Heart right ventricle (tissue), 16 donors: Measurements from ENCODE around the gene POLR1F. TPM values are rescaled to one million over a fixed set of nuclear protein-coding genes. Genes with fewer than 3 reads are reported as not detected.

Experiments
- ATAC-seq, 8 donors: fragments of 200-7000 bp; cut with Tn5 transposase; one replicate each; pipeline ENCODE4 v1.9.1; 2020; ENCODE audit warnings: mild to moderate bottlenecking in 8 of 8, moderate library complexity in 8 of 8, moderate number of reproducible peaks in 1 of 8
- DNase-seq, 2 donors: peaks; one replicate each; pipeline ENCODE4 v3.0.0-alpha.2; 2020
- H3K27ac ChIP-seq, 10 donors: fragments of 200-600 bp; sonication (generic) in 2 of 10; one replicate each; pipeline versions ENCODE4 v1.5.0 to v1.8.0; 2020 to 2022; ENCODE audit warnings: mild to moderate bottlenecking in 3 of 10
- H3K27me3 ChIP-seq, 7 donors: fragments of 200-600 bp; one replicate each; pipeline ENCODE4 v1.8.0; 2021 to 2022; ENCODE audit warnings: mild to moderate bottlenecking in 2 of 7
- H3K36me3 ChIP-seq, 9 donors: fragments of 200-600 bp; sonication (generic) in 1 of 9; one replicate each; pipeline versions ENCODE4 v1.5.0 to v1.8.0; 2020 to 2022; ENCODE audit warnings: mild to moderate bottlenecking in 2 of 9
- H3K4me1 ChIP-seq, 9 donors: fragments of 200-600 bp; sonication (generic) in 1 of 9; one replicate each; pipeline versions ENCODE4 v1.5.0 to v1.8.0; 2020 to 2022; ENCODE audit warnings: mild to moderate bottlenecking in 4 of 9
- H3K4me3 ChIP-seq, 10 donors: fragments of 200-600 bp; sonication (generic) in 2 of 10; one replicate each; pipeline versions ENCODE4 v1.5.0 to v1.8.0; 2020 to 2022; ENCODE audit warnings: mild to moderate bottlenecking in 7 of 10, moderate library complexity in 2 of 10
- H3K9me3 ChIP-seq, 11 donors: fragments of 200-600 bp in 10 of 11; sonication (generic) in 2 of 11; one replicate each; pipeline versions ENCODE4 v1.5.0 to v1.8.0; 2013 to 2022; ENCODE audit warnings: mild to moderate bottlenecking in 2 of 11, control low read depth in 1 of 11, moderate library complexity in 1 of 11
- CTCF ChIP-seq, 9 donors: fragments of 200-600 bp; sonication (generic) in 2 of 9; IDR thresholded peaks; one replicate each; pipeline versions ENCODE4 v1.5.0 to v1.8.0; 2021 to 2022; ENCODE audit warnings: antibody characterized with exemption in 9 of 9, mild to moderate bottlenecking in 5 of 9, moderate library complexity in 1 of 9
- WGBS, 2 donors: extraction: QIAGEN DNeasy Blood & Tissue Kit; methylation state at CpG; one replicate each; pipeline ENCODE4 v1.1.7; 2013; ENCODE audit warnings: inconsistent platforms in 1 of 2; 5-methylcytosine and 5-hydroxymethylcytosine counted together
- intact Hi-C, 10 donors: fragments of 100-400 bp; cut with DNase I; formaldehyde crosslinking; loops; one replicate each; pipeline versions ENCODE4 v1.11.1 to v1.14.2; 2022
- microRNA-seq, 2 donors: library from miRNA; unstranded; fragments of <30 nt; microRNA quantifications; one replicate each; pipeline ENCODE4 v1.2.0, GENCODE V29; 2021
- polyA plus RNA-seq, 2 donors: library from polyadenylated mRNA; stranded (reverse); fragments of 200-250 nt; gene quantifications; one replicate each; pipeline ENCODE4 v1.2.3, GENCODE V29; 2013
- total RNA-seq, 10 donors: library from RNA; stranded (reverse); fragmentation: NEBNext Ultra II Directional in 3 of 10; extraction: Animal tissue kit (Norgen Biotek cat#: 25700) in 3 of 10; gene quantifications; one replicate each; pipeline versions ENCODE4 v1.2.1 to v1.2.4, GENCODE V29; 2021 to 2023
- donor health status: Arrhythmogenic right ventricular cardiomyopathy.
- donor health status: ischemic (EF 13 %, LVEDD 7.1; RV severe dilation, severe dysfunction).
- donor health status: healthy with polysubstance abuse.
- donor health status: DM: no; HTN: yes; CAD: no.
- donor health status: DM: no; HTN: no; CAD: no.
- donor health status: ischemic (EF 25% LVEDD 6.9; RV normal size, moderate dysfunction).
- donor health status: ischemic (EF 25% LVEDD 5.7; RV mildly dilated, moderate dysfunction).
- donor health status: healthy.
- donor health status: DM: yes; HTN: yes; CAD: no.
- donor health status: Ischemic cardiomyopathy.
- donor health status: ischemic (EF 35%, LVEDD 5.7; RV mildly dilated, moderate dysfunction).
- donor health status: nonischemic (EF 11% LVEDD 7.7; RV severe dilation, severe dysfunction).
- donor health status: DM: yes; HTN: yes; CAD: no.
- donor health status: PGD.
- donor health status: ischemic (EF 29% LVEDD 5.4; RV normal size, mild dysfunction).
- donor health status: nonischemic (EF 23%, LVEDD 6.1; RV moderate dilation, normal function).

Gene POLR1F
- total and polyA plus RNA-seq, 12 donors: 5.1 to 10.9 (median 8.4) TPM

- 5 to 7% methylated on average over 1 of the region's 1 CpG for WGBS, 2 donors
- intact Hi-C loops: loop anchor here in 4 of 10 donors (5.0 to 10.0 kb wide), 3 partner anchors 541 to 1313 kb away; no protein-coding TSS in a partner anchor
- ATAC-seq: no peak
- DNase-seq: no peak
- H3K36me3 ChIP-seq: no peaks in the 10 kb centered on the region
- no peak overlapping the region for H3K27ac ChIP-seq
- no peaks in the 10 kb centered on the region for H3K4me1 ChIP-seq
- H3K9me3 ChIP-seq: no peaks in the 10 kb centered on the region
- peak in 8 of 9 donors; percentile 42 to 70 (median 65) for TF ChIP-seq CTCF (IDR thresholded peaks at IDR 0.05)
- no peak overlapping the region for H3K4me3 ChIP-seq
- H3K27me3 ChIP-seq: peaks cover 0 to 4% (median 0%) of the 10 kb centered on the region in 7 donors
Measured at GRCh38 chr7:19665399-19666008, 43.3 kb downstream of the POLR1F start.

- Histone ChIP-seq H3K9me3 (no peaks in the 10 kb centered on the region), H3K27me3 (peaks cover 0 to 4% (median 0%) of the 10 kb centered on the region in 7 donors), H3K27ac (no peak overlapping the region), H3K36me3 (no peaks in the 10 kb centered on the region), H3K4me1 (no peaks in the 10 kb centered on the region), H3K4me3 (no peak overlapping the region)
- intact Hi-C loops: loop anchor here in 5 of 10 donors (5.0 to 10.0 kb wide), 3 partner anchors 539 to 1309 kb away; no protein-coding TSS in a partner anchor
- 44 to 53% methylated on average over 4 of the region's 4 CpGs for WGBS, 2 donors
- DNase-seq: no peak
- no peak for TF ChIP-seq CTCF (IDR thresholded peaks at IDR 0.05)
- no peak for ATAC-seq
Measured at GRCh38 chr7:19663816-19664462, 44.9 kb downstream of the POLR1F start.

GRCh38 chr7:19648791-19649190 is 60.0 kb downstream of the POLR1F start:
- Histone ChIP-seq H3K27ac (no peak overlapping the region), H3K9me3 (peaks cover 0 to 52% (median 11%) of the 10 kb centered on the region in 11 donors), H3K4me1 (no peaks in the 10 kb centered on the region), H3K36me3 (no peaks in the 10 kb centered on the region), H3K27me3 (no peaks in the 10 kb centered on the region), H3K4me3 (no peak overlapping the region)
- TF ChIP-seq CTCF (IDR thresholded peaks at IDR 0.05): no peak
- no peak for ATAC-seq
- WGBS, 2 donors: 68 to 74% methylated on average over 2 of the region's 2 CpGs
- intact Hi-C loops: no loop called here
- no peak for DNase-seq

Small RNAs within 50 kb of the gene (microRNA-seq; reads per million reads assigned to microRNA genes)
- gene MIR3146: 0 to 0.60 reads per million in 2 donors

Other genes starting within 250 kb of the POLR1F start
- not detected for gene TMEM196, start 64.6 kb upstream of the POLR1F start, total RNA-seq
- gene TMEM196, start 64.6 kb upstream of the POLR1F start, polyA plus RNA-seq: not detected